ENCODE data around the gene MMD. TPM values are rescaled to one million over a fixed set of nuclear protein-coding genes. Genes with fewer than 3 reads are reported as not detected.
A peak's percentile ranks its signal among the peaks of the same experiment; 100 is the strongest.

The MMD gene
- total and polyA plus RNA-seq, 9 donors: 10.0 to 18.8 (median 17.4) TPM

DNA sequence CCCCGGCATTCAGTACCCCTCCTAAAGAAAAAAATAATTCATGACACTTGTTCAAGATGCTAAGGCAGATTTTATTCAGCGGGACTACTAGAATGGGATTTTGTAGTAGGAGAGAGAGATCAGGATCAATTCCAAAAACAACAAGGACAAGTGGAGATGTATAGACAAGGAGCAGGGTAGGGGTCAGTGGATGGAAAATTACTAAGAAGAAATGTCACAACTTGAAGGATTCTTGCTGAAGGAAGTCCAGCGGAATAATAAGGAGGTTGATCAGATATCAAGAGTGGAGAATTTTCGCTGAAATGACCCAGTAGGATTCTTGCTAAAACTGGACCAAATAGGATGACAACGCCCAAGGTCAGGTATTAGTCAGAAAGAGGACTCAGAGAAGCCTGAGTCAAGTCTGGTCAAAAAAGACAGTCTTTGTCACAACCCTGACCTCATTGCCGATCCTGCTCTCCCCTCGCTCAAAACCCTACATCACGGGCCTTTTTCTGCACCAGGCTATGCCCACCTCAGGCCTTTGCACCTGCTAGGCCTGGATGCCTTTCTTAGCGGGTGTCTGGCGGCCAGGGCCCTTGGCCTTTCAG is 36.9 kb downstream of the MMD start:
- Histone ChIP-seq H3K27me3 (ENCODE audit: control insufficient read depth, insufficient read depth, low read length) (no peaks in the 10 kb centered on the region), H3K4me1 (ENCODE audit: control insufficient read depth, insufficient read depth, low read length) (no peaks in the 10 kb centered on the region), H3K9me3 (replicated peaks; ENCODE audit: control insufficient read depth, low read depth, low read length) (no peaks in the 10 kb centered on the region), H3K36me3 (ENCODE audit: control insufficient read depth, insufficient read depth, low read length) (no peaks in the 10 kb centered on the region), H3K4me3 (ENCODE audit: low read length) (no peak overlapping the region), H3K27ac (ENCODE audit: low read length) (no peak overlapping the region)
- DNase-seq: no peak
- 79% methylated on average over 9 of the region's 10 CpGs for WGBS (ENCODE audit: insufficient coverage)

DNA sequence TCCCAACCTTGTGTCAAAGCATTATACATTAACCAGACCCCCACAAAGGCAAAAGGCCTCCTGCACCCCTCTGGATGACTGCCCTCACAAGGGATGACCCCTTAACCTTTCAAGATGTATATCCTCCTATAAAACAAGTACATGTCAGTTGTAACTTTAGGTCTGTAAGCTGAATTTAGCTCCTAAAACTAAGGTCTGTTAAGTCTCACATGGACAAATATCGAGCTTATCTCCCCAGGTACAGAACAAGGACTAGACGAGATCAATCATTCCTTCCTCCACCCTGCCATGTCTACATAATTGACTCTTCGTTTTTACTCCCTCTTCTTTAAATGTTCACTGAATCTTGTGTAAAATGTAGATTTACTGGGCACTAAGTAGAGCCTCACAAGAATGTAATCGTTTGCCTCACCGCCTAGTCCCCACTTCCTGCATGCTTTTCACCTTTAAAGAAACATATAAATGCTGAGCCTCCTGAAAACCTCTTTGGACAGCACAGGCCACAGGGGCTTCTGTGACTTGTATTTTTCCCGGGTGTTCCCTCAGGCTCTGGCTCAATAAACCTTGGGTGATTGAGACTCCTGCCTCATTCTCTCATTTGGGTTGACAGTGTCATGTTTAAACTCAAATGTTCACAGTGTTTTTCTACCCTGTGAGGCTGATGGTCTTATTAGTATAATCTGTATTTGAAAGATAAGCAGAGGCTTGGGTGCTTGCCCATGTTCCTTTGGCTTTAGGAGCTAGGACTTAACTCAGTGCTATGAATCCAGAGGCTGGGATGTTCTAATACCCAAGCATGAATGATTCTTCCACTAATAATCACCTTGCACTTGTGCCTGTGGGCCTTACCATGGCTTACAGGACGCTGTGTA is 37.6 kb downstream of the MMD start:
- Histone ChIP-seq H3K9me3 (replicated peaks; ENCODE audit: control insufficient read depth, low read depth, low read length) (no peaks in the 10 kb centered on the region), H3K36me3 (ENCODE audit: control insufficient read depth, insufficient read depth, low read length) (no peaks in the 10 kb centered on the region), H3K27me3 (ENCODE audit: control insufficient read depth, insufficient read depth, low read length) (no peaks in the 10 kb centered on the region), H3K27ac (ENCODE audit: low read length) (no peak overlapping the region), H3K4me3 (ENCODE audit: low read length) (no peak overlapping the region), H3K4me1 (ENCODE audit: control insufficient read depth, insufficient read depth, low read length) (no peaks in the 10 kb centered on the region)
- no CpG with 5 or more reads among the region's 7 CpGs for WGBS (ENCODE audit: insufficient coverage)
- DNase-seq: peak; percentile 15

DNA sequence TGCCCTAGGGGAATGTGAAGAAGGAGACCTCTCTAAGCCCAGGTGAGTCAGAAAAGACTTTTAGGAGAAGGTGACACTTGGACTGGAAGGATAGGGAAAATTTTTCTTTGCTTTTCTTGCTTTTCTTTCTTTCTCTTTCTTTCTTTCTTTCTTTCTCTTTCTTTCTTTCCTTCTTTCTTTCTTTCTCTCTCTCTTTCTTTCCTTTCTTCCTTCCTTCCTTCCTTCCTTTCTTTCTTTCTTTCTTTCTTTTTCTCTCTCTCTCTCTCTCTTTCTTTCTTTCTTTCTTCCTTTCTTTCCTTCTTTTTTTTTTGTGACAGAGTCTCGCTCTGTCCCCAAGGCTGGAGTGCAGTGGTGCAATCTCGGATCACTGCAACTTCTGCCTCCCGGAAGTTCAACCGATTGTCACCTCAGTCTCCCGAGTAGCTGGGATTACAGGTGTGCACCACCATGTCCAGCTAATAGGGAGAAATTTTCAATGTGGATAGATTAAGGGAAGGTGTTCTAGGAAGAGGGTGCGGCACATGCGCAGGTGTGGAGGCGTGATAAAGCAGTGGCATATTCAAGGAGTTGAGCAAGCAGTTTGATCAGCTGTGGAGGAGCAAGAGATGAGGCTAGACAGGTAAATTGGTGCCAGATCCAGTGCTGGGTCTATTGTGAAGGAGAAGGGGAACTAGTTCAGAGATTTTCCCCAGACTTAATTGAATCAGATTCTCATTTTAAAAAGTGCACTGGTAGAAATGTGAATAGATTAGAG is 40.4 kb downstream of the MMD start:
- DNase-seq: no peak
- 98% methylated on average over 7 of the region's 8 CpGs for WGBS (ENCODE audit: insufficient coverage)
- Histone ChIP-seq H3K27me3 (ENCODE audit: control insufficient read depth, insufficient read depth, low read length) (no peaks in the 10 kb centered on the region), H3K27ac (ENCODE audit: low read length) (no peak overlapping the region), H3K4me1 (ENCODE audit: control insufficient read depth, insufficient read depth, low read length) (no peaks in the 10 kb centered on the region), H3K4me3 (ENCODE audit: low read length) (no peak overlapping the region), H3K9me3 (replicated peaks; ENCODE audit: control insufficient read depth, low read depth, low read length) (no peaks in the 10 kb centered on the region), H3K36me3 (ENCODE audit: control insufficient read depth, insufficient read depth, low read length) (no peaks in the 10 kb centered on the region)

DNA sequence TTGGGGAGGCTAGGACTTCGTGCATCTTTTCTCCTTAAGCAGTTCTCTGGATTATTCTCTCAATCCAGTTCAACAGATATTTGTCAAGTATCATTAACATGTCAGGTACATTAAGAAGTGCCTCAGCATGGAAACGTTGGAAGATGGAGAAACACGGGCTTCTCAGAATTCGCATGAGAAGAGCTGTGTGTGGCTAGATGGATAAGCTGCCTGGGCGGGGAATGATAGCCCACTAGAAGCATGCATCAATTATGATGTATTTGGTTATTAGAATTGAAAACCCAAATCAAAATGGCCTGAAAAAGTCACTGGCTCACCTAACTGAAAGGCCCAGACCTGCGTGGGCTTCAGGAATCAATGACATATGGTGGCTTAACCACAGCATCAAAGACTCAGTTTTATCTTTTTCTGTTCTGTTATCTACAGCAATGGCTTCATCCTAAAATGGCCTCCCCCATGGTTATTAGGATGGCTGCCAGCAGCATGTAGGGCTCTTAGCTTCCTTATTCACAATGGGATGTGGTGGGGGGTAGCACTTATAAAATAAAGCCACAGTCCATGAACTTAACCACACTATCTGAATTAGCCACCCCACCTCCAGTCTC is 43.9 kb downstream of the MMD start:
- no peak for DNase-seq
- no peaks in the 10 kb centered on the region for H3K4me1 ChIP-seq (ENCODE audit: control insufficient read depth, insufficient read depth, low read length)
- 84% methylated on average over 4 of the region's 6 CpGs for WGBS (ENCODE audit: insufficient coverage)
- no peak overlapping the region for H3K27ac ChIP-seq (ENCODE audit: low read length)
- no peak overlapping the region for H3K4me3 ChIP-seq (ENCODE audit: low read length)
- H3K36me3 ChIP-seq (ENCODE audit: control insufficient read depth, insufficient read depth, low read length): no peaks in the 10 kb centered on the region
- no peaks in the 10 kb centered on the region for H3K27me3 ChIP-seq (ENCODE audit: control insufficient read depth, insufficient read depth, low read length)
- no peaks in the 10 kb centered on the region for H3K9me3 ChIP-seq (replicated peaks; ENCODE audit: control insufficient read depth, low read depth, low read length)

DNA sequence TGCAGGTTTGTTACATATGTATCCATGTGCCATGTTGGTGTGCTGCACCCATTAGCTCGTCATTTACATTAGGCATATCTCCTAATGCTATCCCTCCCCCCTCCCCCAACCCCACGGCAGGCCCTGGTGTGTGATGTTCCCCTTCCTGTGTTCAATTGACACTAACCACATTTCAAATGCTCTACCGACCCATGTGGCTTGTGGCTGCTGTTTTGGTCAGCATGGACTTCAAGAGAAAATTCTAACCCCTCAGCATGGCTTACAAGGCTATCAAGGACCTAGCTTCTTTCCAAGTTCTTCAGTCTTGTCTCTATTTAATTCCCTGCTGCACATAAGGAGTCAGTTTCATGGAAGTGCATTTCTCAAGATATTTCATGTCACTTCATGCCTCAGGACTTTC is 52.9 kb downstream of the MMD start:
- WGBS (ENCODE audit: insufficient coverage): 73% methylated on average over 2 of the region's 3 CpGs
- H3K4me1 ChIP-seq (ENCODE audit: control insufficient read depth, insufficient read depth, low read length): no peaks in the 10 kb centered on the region

DNA sequence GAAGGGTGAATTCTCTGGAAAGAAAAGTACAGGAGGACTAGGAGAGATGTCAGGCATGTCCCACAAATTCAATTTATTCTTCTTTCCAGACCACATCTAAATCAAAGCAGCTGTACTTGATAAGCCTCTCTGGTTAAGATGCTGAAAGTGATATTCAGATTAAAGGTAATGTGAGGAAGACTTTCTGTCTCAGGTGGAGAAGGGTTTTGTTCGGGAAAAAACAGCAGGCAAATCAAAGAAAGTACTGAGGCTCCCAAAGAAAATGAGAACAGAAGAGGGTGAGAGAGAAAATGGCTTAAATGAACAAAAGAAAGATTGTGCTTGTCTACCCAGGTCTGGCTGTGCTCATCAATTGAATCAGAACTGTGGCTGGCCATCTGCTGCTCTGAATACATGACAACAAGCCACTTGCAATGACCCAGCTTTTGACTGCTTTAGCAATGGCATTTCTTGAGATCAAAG is 55.6 kb downstream of the MMD start:
- H3K4me3 ChIP-seq (ENCODE audit: low read length): no peak overlapping the region
- no peak for DNase-seq
- no peak overlapping the region for H3K27ac ChIP-seq (ENCODE audit: low read length)
- H3K36me3 ChIP-seq (ENCODE audit: control insufficient read depth, insufficient read depth, low read length): no peaks in the 10 kb centered on the region
- H3K9me3 ChIP-seq (replicated peaks; ENCODE audit: control insufficient read depth, low read depth, low read length): no peaks in the 10 kb centered on the region
- no peaks in the 10 kb centered on the region for H3K27me3 ChIP-seq (ENCODE audit: control insufficient read depth, insufficient read depth, low read length)
- WGBS (ENCODE audit: insufficient coverage): 69% methylated on average over 1 of the region's 1 CpG
- no peaks in the 10 kb centered on the region for H3K4me1 ChIP-seq (ENCODE audit: control insufficient read depth, insufficient read depth, low read length)

More for the DNA sequence above, 52.9 kb downstream of the MMD start:
- no peak overlapping the region for H3K27ac ChIP-seq (ENCODE audit: low read length)
- no peaks in the 10 kb centered on the region for H3K27me3 ChIP-seq (ENCODE audit: control insufficient read depth, insufficient read depth, low read length)
- no peaks in the 10 kb centered on the region for H3K9me3 ChIP-seq (replicated peaks; ENCODE audit: control insufficient read depth, low read depth, low read length)
- H3K4me3 ChIP-seq (ENCODE audit: low read length): no peak overlapping the region
- DNase-seq: no peak
- H3K36me3 ChIP-seq (ENCODE audit: control insufficient read depth, insufficient read depth, low read length): no peaks in the 10 kb centered on the region

DNA sequence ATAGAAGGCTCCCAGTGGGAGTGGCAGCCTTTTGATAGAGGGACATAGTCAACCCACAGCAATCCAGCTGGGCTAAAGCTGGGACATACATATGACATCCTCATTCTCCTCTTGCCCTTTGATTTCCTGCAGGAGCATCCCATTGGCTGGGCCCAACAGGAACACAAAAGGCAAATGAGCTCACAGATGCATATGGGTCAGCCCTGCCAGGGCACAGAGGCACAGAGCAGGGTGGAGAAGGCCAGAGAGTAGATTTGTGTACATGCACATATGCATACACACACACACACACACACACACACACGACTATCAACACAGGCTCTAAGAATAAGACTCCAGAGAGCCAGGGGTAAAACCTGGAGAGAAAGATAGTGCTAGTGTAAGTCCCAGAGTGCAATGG is 58.6 kb downstream of the MMD start:
- H3K27ac ChIP-seq (ENCODE audit: low read length): no peak overlapping the region
- H3K4me1 ChIP-seq (ENCODE audit: control insufficient read depth, insufficient read depth, low read length): no peaks in the 10 kb centered on the region
- DNase-seq: no peak
- no peaks in the 10 kb centered on the region for H3K9me3 ChIP-seq (replicated peaks; ENCODE audit: control insufficient read depth, low read depth, low read length)
- no CpG with 5 or more reads among the region's 1 CpG for WGBS (ENCODE audit: insufficient coverage)
- H3K4me3 ChIP-seq (ENCODE audit: low read length): no peak overlapping the region
- H3K27me3 ChIP-seq (ENCODE audit: control insufficient read depth, insufficient read depth, low read length): peaks cover 2% of the 10 kb centered on the region
- H3K36me3 ChIP-seq (ENCODE audit: control insufficient read depth, insufficient read depth, low read length): no peaks in the 10 kb centered on the region

DNA sequence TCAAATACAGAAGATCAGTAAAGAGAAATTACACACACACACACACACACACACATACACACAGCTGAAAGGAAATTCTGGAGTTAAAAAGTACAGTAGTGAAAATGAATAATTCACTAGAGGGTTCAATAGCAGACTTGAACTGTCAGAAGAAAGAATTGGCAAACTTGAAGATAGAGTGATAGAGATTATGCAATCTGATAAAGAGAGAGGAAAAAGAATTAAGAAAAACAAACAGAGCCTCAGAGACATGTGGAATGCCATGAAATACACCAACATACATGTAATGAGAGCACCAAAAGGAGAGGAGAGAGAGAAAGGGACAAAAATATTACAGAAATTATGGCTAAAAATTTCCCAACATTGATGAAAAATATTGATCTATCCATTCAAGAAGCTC is 60.7 kb downstream of the MMD start:
- Histone ChIP-seq H3K4me1 (ENCODE audit: control insufficient read depth, insufficient read depth, low read length) (no peaks in the 10 kb centered on the region), H3K9me3 (replicated peaks; ENCODE audit: control insufficient read depth, low read depth, low read length) (no peaks in the 10 kb centered on the region), H3K4me3 (ENCODE audit: low read length) (no peak overlapping the region), H3K36me3 (ENCODE audit: control insufficient read depth, insufficient read depth, low read length) (no peaks in the 10 kb centered on the region), H3K27me3 (ENCODE audit: control insufficient read depth, insufficient read depth, low read length) (peaks cover 2% of the 10 kb centered on the region), H3K27ac (ENCODE audit: low read length) (no peak overlapping the region)
- DNase-seq: no peak

DNA sequence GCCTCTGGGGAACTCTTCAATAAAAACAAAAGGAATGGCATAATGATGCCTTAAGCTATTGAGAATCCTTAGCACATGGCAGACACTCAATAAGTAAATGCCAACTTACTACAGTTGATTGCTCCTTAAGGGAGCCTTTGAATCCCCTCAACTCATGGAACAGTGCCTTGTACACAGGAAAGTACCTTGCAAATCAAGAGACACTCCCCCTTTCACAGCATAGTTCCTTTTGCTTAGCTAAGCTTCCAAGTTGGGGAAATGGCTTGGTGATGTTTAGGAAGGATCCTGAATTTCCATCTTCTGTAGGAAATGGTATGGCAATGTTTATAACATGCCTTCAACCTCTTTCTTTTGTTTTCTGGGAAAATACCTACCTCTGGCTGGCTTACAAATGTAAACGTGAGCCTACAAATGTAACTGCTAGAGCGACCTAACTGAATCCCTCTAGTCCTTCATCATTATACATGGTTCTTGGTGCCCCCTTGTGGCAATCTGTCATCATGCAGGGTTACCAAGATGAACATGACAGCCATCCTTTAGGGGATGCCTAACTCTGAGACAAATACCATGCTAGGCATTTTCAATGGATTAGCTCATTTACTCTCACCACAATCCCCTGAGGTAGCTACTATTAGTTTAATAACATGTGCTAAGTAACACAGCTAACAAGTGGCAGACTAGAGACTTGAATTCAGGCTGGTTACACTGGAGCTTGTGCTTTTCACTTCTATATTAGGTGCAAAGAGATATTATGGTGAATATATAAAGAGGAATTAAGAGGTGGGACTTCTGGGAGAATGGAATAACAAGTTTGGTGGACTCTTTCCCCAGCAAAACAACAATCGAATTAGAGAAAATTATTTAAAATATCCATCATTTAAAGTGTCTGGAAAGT is 65.0 kb downstream of the MMD start:
- DNase-seq: peak; percentile 68

More for the DNA sequence above, 65.0 kb downstream of the MMD start:
- 0% methylated on average over 2 of the region's 3 CpGs for WGBS (ENCODE audit: insufficient coverage)
- H3K9me3 ChIP-seq (replicated peaks; ENCODE audit: control insufficient read depth, low read depth, low read length): no peaks in the 10 kb centered on the region
- H3K36me3 ChIP-seq (ENCODE audit: control insufficient read depth, insufficient read depth, low read length): no peaks in the 10 kb centered on the region
- peaks cover 2% of the 10 kb centered on the region for H3K27me3 ChIP-seq (ENCODE audit: control insufficient read depth, insufficient read depth, low read length)
- H3K4me3 ChIP-seq (ENCODE audit: low read length): no peak overlapping the region
- H3K4me1 ChIP-seq (ENCODE audit: control insufficient read depth, insufficient read depth, low read length): no peaks in the 10 kb centered on the region
- no peak overlapping the region for H3K27ac ChIP-seq (ENCODE audit: low read length)

Measured in muscle of leg (tissue), 11 donors.